SK-N-SH (cell line): ENCODE results near the gene NUP160. TPM values are rescaled to one million over a fixed set of nuclear protein-coding genes. Genes with fewer than 3 reads are reported as not detected.
A peak's percentile ranks its signal among the peaks of the same experiment; 100 is the strongest.
"Not testable (repeated sequence)": the region's sequence is repeated elsewhere in the genome, so short reads cannot be mapped to it uniquely, and the experiment has no call there.

Experiments
- CTCF ChIA-PET: fragments of 300-600, 350-600 bp; formaldehyde crosslinking; extraction: SDS; loops from one replicate; lab custom pipeline; 2021; lab: Yijun Ruan, JAX
- POLR2A ChIA-PET: fragments of 350-600 bp; sonication (Branson Sonifier 250); formaldehyde crosslinking; extraction: SDS; loops from one replicate; lab custom pipeline; 2020; ENCODE audit warnings: antibody characterized with exemption, inconsistent platforms; lab: Yijun Ruan, JAX
- DNase-seq: peaks from one replicate; pipeline ENCODE4 v3.0.0; 2012
- H2AFZ ChIP-seq: fragments of 200-600 bp; sonication (generic); 2 replicates; pipeline ENCODE4 v1.8.1; 2016; ENCODE audit warnings: antibody characterized with exemption, mild to moderate bottlenecking, low read depth
- H3F3A ChIP-seq: fragments of 200-600 bp; sonication (generic); replicated peaks from 2 replicates; pipeline ENCODE3; 2016; ENCODE audit warnings: antibody characterized with exemption, mild to moderate bottlenecking; ENCODE audit not compliant: insufficient read depth
- H3K27ac ChIP-seq, 2 experiments: fragments of 200-500 bp in 1 of 2; fragments of 200-600 bp in 1 of 2; sonication (Bioruptor generic) in 1 of 2; sonication (generic), shearing (Covaris generic) in 1 of 2; 2 replicates each; pipeline versions ENCODE4 v1.5.1 to v1.6.1; 2014 to 2016; ENCODE audit warnings: low read depth in 2 of 2, inconsistent platforms in 1 of 2, low read length in 1 of 2, mild to moderate bottlenecking in 1 of 2, mixed read lengths in 1 of 2
- H3K27me3 ChIP-seq: fragments of 200-600 bp; sonication (generic), shearing (Covaris generic); 2 replicates; pipeline ENCODE4 v1.6.1; 2016; ENCODE audit warnings: mixed run types; ENCODE audit not compliant: insufficient read depth
- H3K36me3 ChIP-seq, 2 experiments: fragments of 200-500 bp in 1 of 2; fragments of 200-600 bp in 1 of 2; sonication (Bioruptor generic) in 1 of 2; sonication (generic) in 1 of 2; replicated peaks in 1 of 2; 2 replicates each; pipeline versions ENCODE3 to v1.5.1; 2014 to 2016; ENCODE audit warnings: low read length in 1 of 2, mild to moderate bottlenecking in 1 of 2; ENCODE audit not compliant: insufficient read depth in 2 of 2, control insufficient read depth in 1 of 2
- H3K4me1 ChIP-seq, 2 experiments: fragments of 200-500 bp in 1 of 2; fragments of 200-600 bp in 1 of 2; sonication (Bioruptor generic) in 1 of 2; sonication (generic), shearing (Covaris generic) in 1 of 2; 2 replicates each; pipeline versions ENCODE4 v1.5.1 to v1.6.1; 2014 to 2016; ENCODE audit warnings: low read depth in 1 of 2, low read length in 1 of 2, mixed run types in 1 of 2; ENCODE audit not compliant: insufficient read depth in 2 of 2, control insufficient read depth in 1 of 2
- H3K4me2 ChIP-seq: fragments of 200-600 bp; sonication (generic), shearing (Covaris generic); 2 replicates; pipeline ENCODE4 v1.6.1; 2017; ENCODE audit warnings: mixed run types
- H3K4me3 ChIP-seq, 2 experiments: fragments of 200-500 bp in 1 of 2; fragments of 200-600 bp in 1 of 2; sonication (Bioruptor generic) in 1 of 2; sonication (generic), shearing (Covaris generic) in 1 of 2; 2 replicates each; pipeline versions ENCODE4 v1.5.1 to v1.8.1; 2014 to 2016; ENCODE audit warnings: low read depth in 2 of 2, inconsistent platforms in 1 of 2, low read length in 1 of 2, mild to moderate bottlenecking in 1 of 2, mixed read lengths in 1 of 2, moderate library complexity in 1 of 2
- H3K79me2 ChIP-seq: fragments of 200-600 bp; sonication (generic); 2 replicates; pipeline ENCODE4 v1.8.1; 2017; ENCODE audit warnings: mild to moderate bottlenecking; ENCODE audit not compliant: insufficient read depth
- H3K9ac ChIP-seq: fragments of 200-600 bp; sonication (generic); 2 replicates; pipeline ENCODE4 v1.6.1; 2017; ENCODE audit warnings: mixed run types
- H3K9me2 ChIP-seq: fragments of 200-600 bp; sonication (generic); 2 replicates; pipeline ENCODE4 v1.6.1; 2017; ENCODE audit warnings: mixed run types
- H3K9me3 ChIP-seq: fragments of 200-600 bp; sonication (generic); 2 replicates; pipeline ENCODE4 v1.6.1; 2017; ENCODE audit warnings: mixed run types, mild to moderate bottlenecking, moderate library complexity
- H4K20me1 ChIP-seq: fragments of 200-600 bp; sonication (generic); 2 replicates; pipeline ENCODE4 v1.6.1; 2017; ENCODE audit warnings: mild to moderate bottlenecking, mixed run types; ENCODE audit not compliant: insufficient read depth
- FOSL2 ChIP-seq: IDR thresholded peaks from 2 replicates; pipeline ENCODE4 v1.4.0; 2012; ENCODE audit warnings: low read depth, mild to moderate bottlenecking, moderate library complexity, borderline replicate concordance
- FOXM1 ChIP-seq: IDR thresholded peaks from 2 replicates; pipeline ENCODE4 v1.4.0; 2012; ENCODE audit warnings: low read depth, mild to moderate bottlenecking
- GABPA ChIP-seq: IDR thresholded peaks from 2 replicates; pipeline ENCODE4 v1.4.0; 2012; ENCODE audit warnings: low read depth, mild to moderate bottlenecking
- JUND ChIP-seq: IDR thresholded peaks from 2 replicates; pipeline ENCODE4 v1.4.0; 2012
- MEF2A ChIP-seq: IDR thresholded peaks from 2 replicates; pipeline ENCODE4 v1.4.0; 2012; ENCODE audit warnings: low read depth, borderline replicate concordance
- REST ChIP-seq: IDR thresholded peaks from 2 replicates; pipeline ENCODE4 v1.6.1; 2012; ENCODE audit warnings: mild to moderate bottlenecking, low read depth, low read length, moderate library complexity
- RXRA ChIP-seq: IDR thresholded peaks from 2 replicates; pipeline ENCODE4 v1.4.0; 2012; ENCODE audit warnings: low read depth, mild to moderate bottlenecking, borderline replicate concordance
- SMC3 ChIP-seq: IDR thresholded peaks from 2 replicates; pipeline ENCODE4 v1.6.1; 2012; ENCODE audit warnings: low read depth, low read length, improper control_type of control experiment
- TAF1 ChIP-seq: IDR thresholded peaks from 2 replicates; pipeline ENCODE4 v1.6.1; 2012; ENCODE audit warnings: low read depth, mild to moderate bottlenecking, low read length, moderate library complexity, borderline replicate concordance
- TEAD4 ChIP-seq: IDR thresholded peaks from 2 replicates; pipeline ENCODE4 v1.4.0; 2012; ENCODE audit warnings: mild to moderate bottlenecking, borderline replicate concordance; ENCODE audit not compliant: insufficient read depth
- USF1 ChIP-seq: IDR thresholded peaks from 2 replicates; pipeline ENCODE4 v1.4.0; 2012; ENCODE audit warnings: low read depth, borderline replicate concordance
- YY1 ChIP-seq: IDR thresholded peaks from 2 replicates; pipeline ENCODE4 v1.4.0; 2012; ENCODE audit warnings: low read depth, mild to moderate bottlenecking
- WGBS: methylation state at CpG from one replicate; pipeline ENCODE4 v1.1.6; 2017; ENCODE audit warnings: low lambda C conversion rate; 5-methylcytosine and 5-hydroxymethylcytosine counted together
- polyA plus RNA-seq, 3 experiments: library from polyadenylated mRNA; depleted of rRNA; stranded (reverse); fragments of >200 nt; gene quantifications; 2 replicates each; pipeline ENCODE4 v1.2.3, GENCODE V29; 2012

NUP160 gene
- polyA plus RNA-seq, 1 of the 3 experiments (the other 2 are of a cell fraction) = 19.3 TPM

- Histone ChIP-seq H3K9me2 (no peaks in the 10 kb centered on the region), H3K9me3 (no peaks in the 10 kb centered on the region), H2AFZ (no peak overlapping the region), H3K4me2 (peak overlapping the region; percentile 91), H3K4me3 (peak overlapping the region; percentile 68 to 81; a peak in 3 of 4 replicates), H4K20me1 (peaks cover 35% of the 10 kb centered on the region), H3K27me3 (no peaks in the 10 kb centered on the region), H3K27ac (peak overlapping the region in 1 of 2 experiments; percentile 94; a peak in 1 of 4 replicates), H3K4me1 (peaks cover 5 to 17% of the 10 kb centered on the region in 2 experiments; a peak in 3 of 4 replicates), H3F3A (peaks cover 21% of the 10 kb centered on the region), H3K79me2 (peaks cover 70% of the 10 kb centered on the region), H3K9ac (peak overlapping the region; percentile 97; the same call in 1 of the 2 replicates), H3K36me3 (peaks cover 7 to 50% of the 10 kb centered on the region in 2 experiments)
- ChIA-PET CTCF (interaction anchor here (0.7 to 1.6 kb wide), 3 partner anchors 11 to 83 kb away, joined by 3 to 6 read pairs (median 3); partner anchors contain the start of gene NUP160), POLR2A (interaction anchor here (0.6 kb wide), 1 partner anchor 56 kb away, joined by 4 read pairs; no protein-coding TSS in a partner anchor)
- no peak for TF ChIP-seq USF1
- no peak for TF ChIP-seq REST
- TF ChIP-seq TAF1 = no peak
- no peak for TF ChIP-seq FOSL2
- no peak for TF ChIP-seq SMC3
- no peak for TF ChIP-seq RXRA
- TF ChIP-seq YY1 = no peak
- no peak for TF ChIP-seq FOXM1
- TF ChIP-seq GABPA = no peak
- no peak for TF ChIP-seq TEAD4
- TF ChIP-seq MEF2A = no peak
- TF ChIP-seq JUND = no peak
- DNase-seq = no peak
- 70% methylated on average over 2 of the region's 2 CpGs for WGBS
Measured at GRCh38 chr11:47765086-47765485, 83.1 kb downstream of the NUP160 start.

- H2AFZ ChIP-seq, H3K4me1 ChIP-seq, POLR2A ChIA-PET, H3K9ac ChIP-seq, H3K27me3 ChIP-seq, DNase-seq, CTCF ChIA-PET, H3K9me2 ChIP-seq, H3K27ac ChIP-seq, H3K9me3 ChIP-seq, H3K4me2 ChIP-seq, H3K4me3 ChIP-seq: not testable (repeated sequence)
- peaks cover 21% of the 10 kb centered on the region for H4K20me1 ChIP-seq
- 90% methylated on average over 11 of the region's 11 CpGs for WGBS
- H3F3A ChIP-seq = peaks cover 20% of the 10 kb centered on the region
- peaks cover 20 to 85% of the 10 kb centered on the region in 2 experiments for H3K36me3 ChIP-seq
- H3K79me2 ChIP-seq = peaks cover 99% of the 10 kb centered on the region
Measured at GRCh38 chr11:47759291-47759690, 88.9 kb downstream of the NUP160 start.
